Measurements from ENCODE around the gene SHANK3.

DNA sequence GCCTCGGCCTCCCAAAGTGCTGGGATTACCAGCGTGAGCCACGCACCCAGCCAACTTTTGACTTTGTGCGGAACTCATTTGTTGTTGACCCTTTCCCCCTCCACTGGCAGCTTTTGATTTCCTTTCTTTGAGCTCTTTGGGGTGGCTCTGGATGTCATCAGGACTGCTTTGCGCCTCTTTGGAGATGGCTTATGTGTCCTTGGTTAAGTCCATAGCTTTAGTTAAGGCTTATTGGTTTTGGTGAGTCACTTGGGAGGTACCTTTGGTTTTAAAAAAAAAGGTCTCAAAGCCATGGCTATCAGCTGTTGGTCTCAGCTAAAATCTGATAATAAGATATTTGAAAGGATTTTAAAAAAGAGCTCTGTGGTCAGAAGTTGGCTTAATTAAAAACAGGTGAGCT is 39.5 kb upstream of the SHANK3 start:
- TF ChIP-seq POLR2A (IDR thresholded peaks at IDR 0.05): no peak
- TF ChIP-seq, protein P1, sequence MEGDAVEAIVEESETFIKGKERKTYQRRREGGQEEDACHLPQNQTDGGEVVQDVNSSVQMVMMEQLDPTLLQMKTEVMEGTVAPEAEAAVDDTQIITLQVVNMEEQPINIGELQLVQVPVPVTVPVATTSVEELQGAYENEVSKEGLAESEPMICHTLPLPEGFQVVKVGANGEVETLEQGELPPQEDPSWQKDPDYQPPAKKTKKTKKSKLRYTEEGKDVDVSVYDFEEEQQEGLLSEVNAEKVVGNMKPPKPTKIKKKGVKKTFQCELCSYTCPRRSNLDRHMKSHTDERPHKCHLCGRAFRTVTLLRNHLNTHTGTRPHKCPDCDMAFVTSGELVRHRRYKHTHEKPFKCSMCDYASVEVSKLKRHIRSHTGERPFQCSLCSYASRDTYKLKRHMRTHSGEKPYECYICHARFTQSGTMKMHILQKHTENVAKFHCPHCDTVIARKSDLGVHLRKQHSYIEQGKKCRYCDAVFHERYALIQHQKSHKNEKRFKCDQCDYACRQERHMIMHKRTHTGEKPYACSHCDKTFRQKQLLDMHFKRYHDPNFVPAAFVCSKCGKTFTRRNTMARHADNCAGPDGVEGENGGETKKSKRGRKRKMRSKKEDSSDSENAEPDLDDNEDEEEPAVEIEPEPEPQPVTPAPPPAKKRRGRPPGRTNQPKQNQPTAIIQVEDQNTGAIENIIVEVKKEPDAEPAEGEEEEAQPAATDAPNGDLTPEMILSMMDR (IDR thresholded peaks at IDR 0.05): no peak
